Fibroblast of mammary gland (primary cell): ENCODE results near the gene KLK12.

Experiments
- DNase-seq: peaks from one replicate; pipeline ENCODE4 v3.0.0-alpha.2; 2010; ENCODE audit warnings: low read depth
- H3K4me3 ChIP-seq: 2 replicates; pipeline ENCODE4 v1.5.1; 2011; ENCODE audit warnings: low read depth, mild to moderate bottlenecking, low read length, moderate library complexity; ENCODE audit not compliant: control insufficient read depth
- TF ChIP-seq, protein P1 (sequence below): conservative IDR thresholded peaks from 2 replicates; pipeline ENCODE4 v1.5.1; 2011; ENCODE audit warnings: low read depth, low read length, inconsistent platforms; ENCODE audit not compliant: control insufficient read depth, insufficient read depth

Gene KLK12, protein sequence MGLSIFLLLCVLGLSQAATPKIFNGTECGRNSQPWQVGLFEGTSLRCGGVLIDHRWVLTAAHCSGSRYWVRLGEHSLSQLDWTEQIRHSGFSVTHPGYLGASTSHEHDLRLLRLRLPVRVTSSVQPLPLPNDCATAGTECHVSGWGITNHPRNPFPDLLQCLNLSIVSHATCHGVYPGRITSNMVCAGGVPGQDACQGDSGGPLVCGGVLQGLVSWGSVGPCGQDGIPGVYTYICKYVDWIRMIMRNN

DNA sequence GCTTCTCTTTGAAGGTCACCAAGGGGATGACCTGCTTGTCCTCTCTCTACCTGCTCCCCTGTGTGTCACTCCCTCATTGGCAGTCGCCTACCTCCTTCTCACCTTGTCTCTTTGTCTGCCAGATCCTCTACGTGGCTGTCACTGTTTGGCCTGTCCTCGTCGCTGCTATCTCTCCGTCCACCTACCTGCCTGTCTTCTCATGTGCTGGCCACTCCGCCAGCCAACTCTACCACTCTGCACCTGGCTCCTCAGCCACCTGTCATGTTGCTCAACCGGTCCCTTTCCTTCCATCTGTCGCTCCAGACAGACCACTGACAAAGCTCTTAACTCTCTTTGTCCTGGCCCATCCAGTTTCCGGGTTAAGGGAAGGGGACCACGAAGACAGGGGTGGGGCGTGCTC, at the start of gene KLK12:
Gene KLK12 (minus strand): TSS at position 299 of the 400 bp plus-strand sequence. CDS start 381 bp downstream, outside the sequence.
- no peak within 1 kb of the TSS for H3K4me3 ChIP-seq
- TF ChIP-seq, protein P1, sequence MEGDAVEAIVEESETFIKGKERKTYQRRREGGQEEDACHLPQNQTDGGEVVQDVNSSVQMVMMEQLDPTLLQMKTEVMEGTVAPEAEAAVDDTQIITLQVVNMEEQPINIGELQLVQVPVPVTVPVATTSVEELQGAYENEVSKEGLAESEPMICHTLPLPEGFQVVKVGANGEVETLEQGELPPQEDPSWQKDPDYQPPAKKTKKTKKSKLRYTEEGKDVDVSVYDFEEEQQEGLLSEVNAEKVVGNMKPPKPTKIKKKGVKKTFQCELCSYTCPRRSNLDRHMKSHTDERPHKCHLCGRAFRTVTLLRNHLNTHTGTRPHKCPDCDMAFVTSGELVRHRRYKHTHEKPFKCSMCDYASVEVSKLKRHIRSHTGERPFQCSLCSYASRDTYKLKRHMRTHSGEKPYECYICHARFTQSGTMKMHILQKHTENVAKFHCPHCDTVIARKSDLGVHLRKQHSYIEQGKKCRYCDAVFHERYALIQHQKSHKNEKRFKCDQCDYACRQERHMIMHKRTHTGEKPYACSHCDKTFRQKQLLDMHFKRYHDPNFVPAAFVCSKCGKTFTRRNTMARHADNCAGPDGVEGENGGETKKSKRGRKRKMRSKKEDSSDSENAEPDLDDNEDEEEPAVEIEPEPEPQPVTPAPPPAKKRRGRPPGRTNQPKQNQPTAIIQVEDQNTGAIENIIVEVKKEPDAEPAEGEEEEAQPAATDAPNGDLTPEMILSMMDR: no peak
- no peak for DNase-seq

DNA sequence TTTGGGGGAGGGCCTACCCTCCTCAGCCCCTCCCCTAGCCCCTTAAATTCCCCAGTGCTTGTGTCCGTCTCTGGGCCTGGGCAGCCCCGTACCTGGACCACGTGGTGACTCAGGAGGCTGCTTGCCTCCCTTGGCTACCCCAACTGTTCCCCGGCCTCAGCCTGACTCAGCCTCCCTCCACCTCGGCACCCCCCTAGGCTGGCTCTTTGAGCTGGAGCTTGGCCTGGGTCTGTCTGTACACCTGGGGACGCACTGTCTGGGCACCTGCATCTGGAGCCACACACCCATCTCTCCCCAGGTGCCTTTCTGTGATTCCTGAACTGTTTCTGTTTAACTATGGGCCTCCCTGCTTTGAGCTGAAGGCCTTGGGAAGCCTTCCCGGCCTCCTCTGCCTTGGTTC, 49.7 kb upstream of the KLK12 start:
- H3K4me3 ChIP-seq: no peak overlapping the region
- TF ChIP-seq, protein P1: no peak
- DNase-seq: no peak

DNA sequence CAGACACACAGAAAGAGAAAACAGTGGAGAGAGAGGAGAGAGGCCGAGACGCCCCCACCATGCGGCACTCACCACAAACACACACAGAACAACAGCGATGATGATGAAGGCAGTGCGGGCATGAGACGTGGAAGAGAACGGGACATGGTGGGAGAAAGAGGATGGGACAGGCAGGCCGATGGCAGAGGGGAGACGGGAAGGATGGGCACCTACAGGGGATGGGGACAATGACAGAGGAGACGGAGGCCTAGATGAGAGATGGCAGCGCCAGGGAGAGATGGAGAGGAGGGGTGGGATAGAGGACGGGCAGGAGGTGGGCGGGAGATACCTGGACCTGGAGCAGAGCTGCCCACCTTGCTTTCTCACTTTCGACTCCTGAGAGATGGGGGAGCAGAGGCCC, 49.0 kb upstream of the KLK12 start:
- TF ChIP-seq, protein P1: no peak

DNA sequence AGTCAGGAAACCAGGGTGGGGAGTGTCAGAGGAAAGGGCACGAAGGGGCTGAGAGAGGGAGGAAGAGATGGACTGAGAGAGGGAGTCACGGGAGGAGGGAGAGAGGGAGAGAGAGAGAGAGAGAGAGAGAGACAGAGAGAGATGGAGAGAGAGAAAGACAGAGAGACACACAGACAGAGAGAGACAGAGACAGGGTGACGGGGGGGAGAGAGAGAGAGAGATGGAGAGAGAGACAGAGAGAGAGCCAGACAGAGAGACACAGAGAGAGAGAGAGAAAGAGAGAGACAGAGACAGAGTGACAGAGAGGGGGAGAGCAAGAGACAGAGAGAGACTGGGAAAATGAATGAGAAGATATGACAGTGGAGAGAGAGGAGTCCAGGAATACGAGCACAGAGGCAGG, 48.4 kb upstream of the KLK12 start:
- no peak overlapping the region for H3K4me3 ChIP-seq
- TF ChIP-seq, protein P1: no peak
- DNase-seq: no peak

More for the DNA sequence above, 49.0 kb upstream of the KLK12 start:
- no peak for DNase-seq
- no peak overlapping the region for H3K4me3 ChIP-seq

DNA sequence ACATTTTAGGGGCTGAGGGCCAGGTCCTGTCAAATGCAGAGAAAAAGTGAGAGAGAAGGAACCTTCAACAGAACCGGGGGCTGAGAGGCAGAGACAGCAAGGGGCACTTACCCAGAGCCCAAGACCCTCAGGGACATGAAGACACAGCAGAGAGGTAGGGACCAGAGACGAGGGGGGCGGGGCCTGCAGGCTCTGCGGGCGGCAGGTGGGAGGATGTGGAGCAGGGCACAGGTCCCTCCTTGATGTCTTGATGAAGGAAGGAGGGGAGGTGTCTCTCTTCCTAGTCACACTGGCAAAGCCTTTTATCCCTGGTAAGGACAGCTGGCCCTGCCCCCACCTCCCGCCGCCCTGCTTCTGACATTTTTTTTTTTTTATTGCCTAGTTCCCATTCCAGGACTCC, 47.8 kb upstream of the KLK12 start, which contains the start of gene KLK14:
Gene KLK14 (minus strand): TSS at position 277 of the 400 bp plus-strand sequence. CDS start 273 bp downstream, at position 4.
- DNase-seq: no peak
- TF ChIP-seq, protein P1: no peak
- H3K4me3 ChIP-seq: no peak within 1 kb of the TSS

DNA sequence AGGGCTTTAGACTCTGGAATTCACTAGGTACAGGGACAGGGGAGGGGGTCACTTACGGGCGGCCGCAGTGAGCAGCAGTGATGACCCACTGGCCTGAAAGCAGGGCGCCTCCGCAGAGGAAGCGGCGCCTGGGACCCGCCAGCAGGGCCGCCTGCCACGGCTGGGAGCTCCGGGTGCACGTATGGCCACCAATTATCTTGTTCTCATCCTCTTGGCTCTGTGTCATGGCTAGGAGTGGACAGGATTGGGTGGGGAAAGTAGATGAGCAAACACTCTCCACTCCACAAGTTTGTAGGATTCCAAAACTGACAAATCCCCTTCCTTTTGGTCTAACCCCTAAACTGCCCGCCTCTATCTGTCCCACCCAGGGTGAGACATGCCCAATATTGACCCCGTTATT, 46.7 kb upstream of the KLK12 start:
- TF ChIP-seq, protein P1: no peak
- no peak for DNase-seq
- H3K4me3 ChIP-seq: no peak overlapping the region
